Aorta (tissue), 5 donors: ENCODE data around the gene PDSS2. TPM values are rescaled to one million over a fixed set of nuclear protein-coding genes. Genes with fewer than 3 reads are reported as not detected.
"Not testable (repeated sequence)": the region's sequence is repeated elsewhere in the genome, so short reads cannot be mapped to it uniquely, and the experiment has no call there.

Experiments
- ATAC-seq: fragments of 200-7000 bp; cut with Tn5 transposase; one replicate; pipeline ENCODE4 v1.9.1; 2022; ENCODE audit warnings: moderate library complexity; ENCODE audit not compliant: low FRiP score
- DNase-seq, 2 donors: peaks; one replicate each; pipeline ENCODE4 v3.0.0-alpha.2; 2020
- H3K27ac ChIP-seq, 2 donors: one replicate each; pipeline ENCODE4 v1.5.1; 2013; ENCODE audit warnings: low read length in 2 of 2, mild to moderate bottlenecking in 2 of 2, moderate library complexity in 2 of 2, control low read depth in 1 of 2, inconsistent platforms in 1 of 2, low read depth in 1 of 2
- H3K27me3 ChIP-seq, 2 donors: one replicate each; pipeline ENCODE4 v1.6.1; 2013; ENCODE audit warnings: control low read depth in 1 of 2, low read length in 1 of 2, mild to moderate bottlenecking in 1 of 2, moderate library complexity in 1 of 2; ENCODE audit not compliant: insufficient read depth in 2 of 2, control insufficient read depth in 1 of 2
- H3K36me3 ChIP-seq, 2 donors: one replicate each; pipeline ENCODE4 v1.6.1; 2013; ENCODE audit warnings: control low read depth in 1 of 2, low read length in 1 of 2, mild to moderate bottlenecking in 1 of 2; ENCODE audit not compliant: insufficient read depth in 2 of 2, control insufficient read depth in 1 of 2
- H3K4me1 ChIP-seq, 2 donors: one replicate each; pipeline ENCODE4 v1.6.1; 2013; ENCODE audit warnings: low read length in 2 of 2, control low read depth in 1 of 2, mild to moderate bottlenecking in 1 of 2, moderate library complexity in 1 of 2; ENCODE audit not compliant: insufficient read depth in 2 of 2, control insufficient read depth in 1 of 2
- H3K4me3 ChIP-seq, 2 donors: one replicate each; pipeline ENCODE4 v1.5.1; 2013; ENCODE audit warnings: low read length in 2 of 2, control low read depth in 1 of 2, mild to moderate bottlenecking in 1 of 2
- H3K9me3 ChIP-seq: one replicate; pipeline ENCODE4 v1.6.1; 2013; ENCODE audit warnings: mild to moderate bottlenecking, low read length; ENCODE audit not compliant: control insufficient read depth
- WGBS, 2 donors: extraction: QIAGEN DNeasy Blood & Tissue Kit; methylation state at CpG; one replicate each; pipeline ENCODE4 v1.1.7; 2013; 5-methylcytosine and 5-hydroxymethylcytosine counted together
- intact Hi-C, 2 donors: fragments of 100-400 bp; cut with DNase I; formaldehyde crosslinking; loops; one replicate each; pipeline versions ENCODE4 v1.14.2 to v1.15.0; 2022
- polyA plus RNA-seq, 2 donors: library from polyadenylated mRNA; stranded (reverse); fragments of 200-250 nt; gene quantifications; one replicate each; pipeline ENCODE4 v1.2.3, GENCODE V29; 2013
- total RNA-seq, 2 donors: library from RNA; stranded (reverse); fragmentation: NEBNext Ultra II Directional; extraction: Animal tissue kit (Norgen Biotek cat#: 25700); gene quantifications; one replicate each; pipeline ENCODE4 v1.2.1, GENCODE V29; 2021
- donor health status: healthy with polysubstance abuse.
- donor health status: Bipolar disorder and iron deficiency.
- donor health status: DM: no; HTN: no; CAD: no.
- donor health status: DM: no; HTN: no; CAD: no.
- donor health status: DM: yes; HTN: yes; CAD: no.

Gene PDSS2
- total and polyA plus RNA-seq, 4 donors: 5.3 to 12.9 (median 9.0) TPM

DNA sequence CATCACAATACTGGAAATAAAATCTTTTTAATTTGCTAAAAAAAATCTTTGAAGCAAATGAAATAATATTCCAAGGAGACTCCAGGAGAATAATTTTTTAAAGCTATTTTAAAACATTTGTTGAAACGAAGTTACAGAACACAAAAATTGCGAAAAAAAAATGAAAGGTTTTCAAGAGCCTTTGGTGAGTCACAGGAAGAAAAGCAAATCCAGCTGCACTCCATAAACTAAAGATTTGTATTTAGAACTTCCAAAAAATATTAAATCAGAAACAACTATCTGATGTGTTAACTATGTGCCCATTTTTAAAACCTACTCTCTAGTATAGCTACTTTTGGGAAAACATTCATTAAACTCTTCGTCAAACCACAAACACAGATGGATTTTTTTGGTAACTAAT is 23.6 kb downstream of the PDSS2 start:
- Histone ChIP-seq H3K4me3 (no peak overlapping the region), H3K27me3 (no peaks in the 10 kb centered on the region), H3K4me1 (no peaks in the 10 kb centered on the region), H3K36me3 (no peaks in the 10 kb centered on the region), H3K9me3 (no peaks in the 10 kb centered on the region), H3K27ac (no peak overlapping the region)
- DNase-seq (no peak), ATAC-seq (no peak)
- WGBS, 2 donors: 13 to 19% methylated on average over 3 of the region's 3 CpGs
- intact Hi-C loops: no loop called here

DNA sequence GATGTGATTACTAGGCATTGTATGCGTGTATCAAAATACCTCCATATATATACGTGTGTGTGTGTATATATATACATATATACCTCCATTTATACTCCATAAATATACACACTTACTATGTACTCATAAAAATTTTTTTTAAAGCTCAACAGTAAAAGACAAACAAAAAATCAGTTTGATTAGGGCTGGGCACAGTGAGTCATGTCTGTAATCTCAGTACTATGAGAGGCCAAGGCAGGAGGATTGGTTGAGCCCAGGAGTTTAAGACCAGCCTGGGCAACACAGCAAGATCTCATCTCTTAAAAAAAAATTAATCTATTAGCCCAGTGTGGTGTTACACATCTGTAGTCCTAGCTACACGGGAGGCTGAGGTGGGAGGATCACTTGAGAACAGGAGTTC is 24.6 kb downstream of the PDSS2 start:
- no peak for ATAC-seq
- Histone ChIP-seq H3K36me3 (no peaks in the 10 kb centered on the region), H3K27ac (no peak overlapping the region), H3K9me3 (no peaks in the 10 kb centered on the region), H3K4me1 (no peaks in the 10 kb centered on the region), H3K27me3 (no peaks in the 10 kb centered on the region), H3K4me3 (no peak overlapping the region)
- no peak for DNase-seq
- intact Hi-C loops: no loop called here
- 96 to 99% methylated on average over 3 of the region's 3 CpGs for WGBS, 2 donors

DNA sequence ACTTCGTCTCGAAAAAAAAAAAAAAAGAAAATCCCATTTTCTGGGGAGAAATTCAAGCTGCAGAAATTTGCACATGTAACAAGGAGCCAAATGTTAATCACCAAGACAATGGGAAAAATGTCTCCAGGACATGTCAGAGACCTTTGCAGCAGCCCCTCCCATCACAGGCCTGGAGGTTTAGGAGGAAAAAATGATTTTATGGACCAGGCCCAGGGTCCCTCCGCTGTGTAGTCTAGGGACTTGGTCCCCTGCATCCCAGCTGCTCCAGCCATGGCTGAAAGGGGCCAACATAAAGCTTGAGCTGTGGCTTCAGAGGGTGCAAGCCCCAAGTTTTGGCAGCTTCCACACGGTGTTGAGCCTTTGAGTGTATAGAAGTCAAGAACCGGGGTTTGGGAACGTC is 33.4 kb downstream of the PDSS2 start:
- intact Hi-C loops, H3K27ac ChIP-seq, H3K27me3 ChIP-seq, DNase-seq, H3K9me3 ChIP-seq, H3K36me3 ChIP-seq, ATAC-seq, H3K4me3 ChIP-seq, H3K4me1 ChIP-seq: not testable (repeated sequence)
- WGBS, 2 donors: 64 to 65% methylated on average over 6 of the region's 6 CpGs

DNA sequence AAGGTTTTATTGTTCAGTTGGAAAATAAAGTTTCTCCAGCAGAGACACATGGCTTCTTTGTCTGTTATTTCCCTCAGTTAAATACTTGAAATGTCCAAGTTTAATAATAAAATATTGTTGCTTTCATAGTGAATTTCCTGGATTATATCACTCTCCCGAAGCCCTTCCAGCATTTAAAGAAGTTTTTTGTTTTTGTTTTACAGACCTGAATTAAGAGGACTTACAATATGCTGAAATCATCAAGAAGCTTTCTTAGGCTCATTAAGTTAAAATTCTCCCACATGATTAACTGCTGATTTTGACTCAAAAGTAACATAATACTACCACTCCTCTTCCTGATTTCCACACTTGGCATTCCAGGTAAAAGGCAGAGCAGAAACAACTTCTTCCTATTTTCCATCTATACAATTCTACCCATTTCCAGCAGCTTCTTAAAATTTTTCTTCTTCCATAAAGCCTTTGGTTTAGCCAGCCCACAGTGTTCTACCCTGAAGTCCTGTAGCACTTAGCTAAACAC is 35.8 kb downstream of the PDSS2 start:
- H3K27ac ChIP-seq: no peak overlapping the region
- no peak for DNase-seq
- no peaks in the 10 kb centered on the region for H3K4me1 ChIP-seq
- 2 to 10% methylated on average over 1 of the region's 1 CpG for WGBS, 2 donors
- H3K9me3 ChIP-seq: no peaks in the 10 kb centered on the region
- no peak for ATAC-seq
- intact Hi-C loops: no loop called here
- no peak overlapping the region for H3K4me3 ChIP-seq
- no peaks in the 10 kb centered on the region for H3K36me3 ChIP-seq
- H3K27me3 ChIP-seq: no peaks in the 10 kb centered on the region

DNA sequence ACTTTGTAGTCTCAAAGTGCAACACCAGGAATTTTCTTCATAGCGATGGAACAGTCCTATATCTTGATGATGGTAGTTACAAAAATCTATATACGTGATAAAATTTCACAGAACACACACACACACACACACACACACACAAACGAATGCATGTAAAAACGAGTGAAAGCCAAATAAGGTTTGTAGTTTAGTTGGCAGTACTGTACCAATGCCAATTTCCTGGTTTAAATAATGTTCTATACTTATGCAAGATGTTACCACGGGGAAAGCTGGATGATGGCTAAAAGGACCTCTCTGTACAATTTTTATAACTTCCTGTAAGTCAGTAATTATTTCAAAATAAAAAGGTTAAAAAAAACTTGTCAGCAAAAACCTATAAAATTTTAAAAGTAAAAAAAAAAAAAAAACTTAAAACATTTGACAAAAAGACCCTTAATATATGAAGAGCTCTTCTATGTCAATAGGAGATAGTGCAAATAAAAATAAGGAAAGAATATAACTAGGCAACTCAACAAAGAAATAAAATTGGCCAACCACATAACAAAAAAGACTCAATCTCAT is 37.6 kb downstream of the PDSS2 start:
- Histone ChIP-seq H3K4me3 (no peak overlapping the region), H3K9me3 (no peaks in the 10 kb centered on the region), H3K27me3 (no peaks in the 10 kb centered on the region), H3K4me1 (no peaks in the 10 kb centered on the region), H3K27ac (no peak overlapping the region), H3K36me3 (no peaks in the 10 kb centered on the region)
- WGBS, 2 donors: 65 to 67% methylated on average over 5 of the region's 5 CpGs
- ATAC-seq: no peak
- intact Hi-C loops: no loop called here
- no peak for DNase-seq

DNA sequence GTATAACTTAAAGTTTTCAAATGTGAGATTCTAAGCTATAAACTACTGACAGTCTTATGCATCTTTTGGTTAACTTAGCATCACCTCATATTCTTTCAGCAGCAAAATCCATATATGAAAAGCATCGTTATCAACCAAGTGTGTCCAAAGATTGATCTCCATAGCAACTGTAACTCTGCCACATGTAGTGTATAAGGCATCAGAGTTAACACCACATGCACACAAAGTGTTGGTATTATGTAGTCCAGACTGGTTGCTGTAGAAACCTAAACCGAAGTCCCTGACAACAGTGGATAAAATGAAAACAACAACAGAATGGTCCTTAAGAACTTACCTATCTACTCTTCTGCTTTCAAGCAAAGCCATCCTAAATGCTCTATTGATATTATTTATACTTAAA is 39.6 kb downstream of the PDSS2 start:
- H3K27ac ChIP-seq: no peak overlapping the region
- ATAC-seq: no peak
- no peaks in the 10 kb centered on the region for H3K27me3 ChIP-seq
- H3K9me3 ChIP-seq: no peaks in the 10 kb centered on the region
- no peak for DNase-seq
- peaks cover 0 to under 1% of the 10 kb centered on the region in 2 donors for H3K4me1 ChIP-seq
- intact Hi-C loops: no loop called here
- no peak overlapping the region for H3K4me3 ChIP-seq
- H3K36me3 ChIP-seq: no peaks in the 10 kb centered on the region
- 57 to 59% methylated on average over 2 of the region's 2 CpGs for WGBS, 2 donors

DNA sequence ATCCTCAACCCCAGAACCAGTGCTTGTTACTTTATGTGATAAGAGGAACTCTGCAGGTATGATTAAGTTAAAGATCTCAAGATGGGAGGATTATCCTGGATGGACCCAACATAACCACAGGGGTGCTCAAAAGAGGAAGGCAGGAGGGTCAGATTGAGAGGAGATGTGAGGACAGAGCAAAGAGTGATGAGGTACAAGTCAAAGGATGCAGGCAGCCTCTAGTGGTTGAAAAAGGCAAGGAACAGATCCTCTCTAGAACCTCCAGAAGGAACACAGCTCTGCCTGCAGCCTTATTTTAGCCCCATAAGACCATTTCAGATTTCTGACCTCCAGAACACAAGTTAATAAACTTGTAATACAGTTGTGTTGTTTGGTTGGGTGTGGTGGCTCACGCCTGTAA is 41.2 kb downstream of the PDSS2 start:
- 99 to 100% methylated on average over 1 of the region's 1 CpG for WGBS, 2 donors
- no peak overlapping the region for H3K27ac ChIP-seq
- peaks cover 2 to 5% of the 10 kb centered on the region in 2 donors for H3K4me1 ChIP-seq
- intact Hi-C loops: no loop called here
- no peaks in the 10 kb centered on the region for H3K27me3 ChIP-seq
- no peaks in the 10 kb centered on the region for H3K36me3 ChIP-seq
- ATAC-seq (no peak), DNase-seq (no peak)
- H3K4me3 ChIP-seq: no peak overlapping the region
- H3K9me3 ChIP-seq: no peaks in the 10 kb centered on the region

DNA sequence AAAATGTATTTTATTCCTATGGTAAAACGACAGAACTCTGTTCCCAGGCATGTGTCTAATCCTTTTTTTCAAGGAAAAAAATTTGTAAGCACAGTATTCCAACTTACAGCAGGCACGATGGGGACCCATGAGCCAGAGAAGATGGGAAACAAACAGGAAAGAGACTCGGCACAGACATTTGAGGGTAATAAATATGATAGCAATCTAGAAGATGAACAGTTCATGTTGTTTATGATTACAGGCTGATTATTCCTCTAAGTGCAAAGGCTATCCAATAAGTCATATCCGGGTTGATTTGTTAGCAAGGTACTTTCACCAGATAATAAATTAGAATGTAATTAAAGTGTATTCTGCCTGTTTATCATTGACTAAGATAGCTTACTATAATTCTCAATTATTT is 43.2 kb downstream of the PDSS2 start:
- ATAC-seq: no peak
- Histone ChIP-seq H3K36me3 (no peaks in the 10 kb centered on the region), H3K4me1 (peaks cover 2 to 5% of the 10 kb centered on the region in 2 donors), H3K27me3 (no peaks in the 10 kb centered on the region), H3K27ac (no peak overlapping the region), H3K4me3 (no peak overlapping the region), H3K9me3 (no peaks in the 10 kb centered on the region)
- no peak for DNase-seq
- intact Hi-C loops: no loop called here
- 82 to 85% methylated on average over 4 of the region's 4 CpGs for WGBS, 2 donors

DNA sequence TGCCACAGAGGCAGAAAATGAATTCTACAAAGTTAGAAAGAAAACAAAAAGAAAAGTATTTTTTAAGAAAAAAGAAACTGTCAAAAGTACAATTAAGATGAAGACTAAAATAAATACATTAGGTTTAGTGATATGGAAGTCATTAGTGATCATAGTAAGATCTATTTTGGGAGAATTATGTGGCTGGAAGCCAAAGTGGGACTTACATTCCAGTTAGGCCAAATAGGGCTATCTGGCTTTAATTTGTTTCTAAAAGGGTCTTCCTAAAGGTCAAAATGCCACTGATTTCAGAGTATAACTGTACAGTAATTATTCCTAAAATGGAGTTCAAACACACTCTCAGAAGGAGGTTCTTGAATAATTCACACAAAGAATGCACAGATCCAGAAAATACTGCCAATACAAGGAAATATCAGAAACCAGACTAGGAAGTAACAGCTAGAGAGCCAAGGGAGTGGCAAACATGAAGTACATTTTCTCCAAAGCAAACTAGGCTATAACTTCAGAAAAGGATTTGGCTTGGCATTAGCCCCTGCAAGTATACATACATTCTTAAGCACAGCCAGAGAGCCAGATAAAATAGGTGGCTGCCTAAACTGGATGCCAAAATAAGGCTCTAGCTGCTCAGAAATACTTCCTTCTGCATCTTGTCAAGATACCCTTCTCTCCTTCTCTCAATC is 45.3 kb downstream of the PDSS2 start:
- DNase-seq (no peak), ATAC-seq (no peak)
- no peak overlapping the region for H3K27ac ChIP-seq
- no peak overlapping the region for H3K4me3 ChIP-seq
- H3K36me3 ChIP-seq: no peaks in the 10 kb centered on the region
- intact Hi-C loops: no loop called here
- no peaks in the 10 kb centered on the region for H3K9me3 ChIP-seq
- no peaks in the 10 kb centered on the region for H3K27me3 ChIP-seq
- peaks cover 2 to 5% of the 10 kb centered on the region in 2 donors for H3K4me1 ChIP-seq
